ENCODE results near the gene SUSD6.
"Not testable (repeated sequence)": the region's sequence is repeated elsewhere in the genome, so short reads cannot be mapped to it uniquely, and the experiment has no call there.

Gene SUSD6

DNA sequence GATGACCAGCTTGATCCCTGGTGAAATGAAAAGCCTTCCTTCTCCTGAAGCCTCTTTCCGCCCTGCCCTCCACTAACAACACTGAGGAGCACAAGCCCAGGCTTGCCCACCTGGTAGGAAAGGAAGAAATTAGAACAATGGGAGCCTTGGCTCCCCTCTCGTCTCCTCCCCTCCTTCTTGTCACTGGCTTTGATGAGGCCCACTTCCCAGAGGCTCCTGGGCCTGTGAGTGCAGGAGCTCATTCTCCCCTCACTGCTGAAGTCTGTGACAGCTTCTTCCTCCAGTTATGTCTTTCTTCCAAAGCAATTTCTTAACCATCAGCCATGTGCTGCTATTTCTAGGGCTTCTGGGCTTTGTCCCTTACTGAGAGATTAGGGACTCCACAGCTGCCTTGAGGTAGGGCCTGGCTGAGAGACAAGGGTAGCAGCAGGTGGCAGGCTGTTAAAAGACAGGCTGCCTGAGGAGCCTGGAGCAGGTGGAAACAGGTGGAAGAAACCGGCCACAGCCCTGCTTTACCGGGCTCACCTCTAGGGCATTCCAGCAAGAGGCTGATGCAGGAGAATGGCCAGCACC lies 101.9 kb downstream of the SUSD6 start:
- DNase-seq (ENCODE audit: low read depth in 2 of 2), result no peak

DNA sequence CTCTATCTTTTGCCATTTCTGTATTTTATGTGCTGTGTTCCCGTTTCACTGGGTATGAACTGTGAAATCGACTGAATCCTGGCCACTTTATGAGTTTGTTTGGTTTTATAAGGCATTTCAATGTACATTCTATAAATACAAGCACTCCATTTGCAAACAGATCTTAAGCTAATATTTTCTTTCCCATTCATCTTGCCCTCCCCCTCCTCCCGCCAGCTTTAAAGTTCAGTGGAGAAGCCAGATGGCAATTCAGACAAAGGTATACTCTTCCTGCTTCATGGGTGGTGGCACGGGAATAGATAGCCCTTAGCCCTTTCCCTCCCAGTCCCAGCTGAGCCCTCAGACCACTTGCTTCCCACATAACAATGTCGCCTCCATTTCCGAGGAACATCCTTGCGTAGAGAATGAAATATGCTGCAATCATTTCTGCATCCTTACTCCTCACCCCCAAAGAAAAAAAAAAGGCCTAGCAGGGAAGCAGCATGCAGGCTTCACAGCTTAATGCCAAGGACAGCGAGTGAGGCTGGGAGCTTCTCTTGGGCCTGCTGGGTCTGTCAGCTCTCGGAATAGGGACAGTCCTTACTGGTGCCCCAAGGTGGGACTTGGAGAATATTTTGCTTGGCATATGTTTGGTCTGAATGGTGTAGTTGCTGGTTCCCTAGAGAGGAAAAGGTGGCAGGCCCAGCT lies 102.7 kb downstream of the SUSD6 start:
- no peak for DNase-seq (ENCODE audit: low read depth in 2 of 2)

GRCh38 chr14:69715725-69716477 lies 104.5 kb downstream of the SUSD6 start:
- DNase-seq (ENCODE audit: low read depth in 2 of 2), result no peak

DNA sequence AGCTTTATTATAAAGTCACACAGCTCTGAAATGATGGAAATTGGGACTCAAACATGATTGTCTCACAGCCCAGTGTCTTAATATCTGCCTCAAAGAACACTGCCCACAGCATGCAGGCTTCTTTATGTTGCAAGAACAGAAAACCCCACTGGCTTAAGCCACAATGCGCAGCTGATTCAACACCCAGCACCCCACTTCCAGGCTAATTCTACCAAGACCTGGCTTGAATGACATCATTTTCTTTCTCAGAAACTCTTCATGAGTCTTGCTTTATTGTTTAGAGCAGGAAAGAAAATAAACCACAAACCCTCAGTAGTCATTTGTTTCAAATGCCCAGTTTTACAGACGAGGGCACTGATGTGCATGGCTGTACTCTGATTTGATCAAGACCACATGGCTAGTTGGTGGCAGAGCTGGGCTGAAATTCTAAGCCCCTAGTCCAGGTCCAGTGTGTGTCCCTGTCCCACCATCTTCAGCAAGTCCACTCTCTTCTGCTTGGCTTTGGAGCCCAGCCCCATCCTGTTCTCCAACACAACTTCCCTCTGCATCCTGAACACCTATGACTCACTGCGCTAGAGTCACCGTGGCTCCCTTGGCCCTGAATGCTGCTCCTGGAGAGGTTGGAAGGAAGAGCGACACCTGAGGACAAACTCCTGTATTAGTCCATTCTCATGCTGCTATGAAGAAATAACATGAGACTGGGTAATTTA lies 105.2 kb downstream of the SUSD6 start:
- DNase-seq (ENCODE audit: low read depth in 2 of 2), result no peak

GRCh38 chr14:69718614-69719013 lies 107.2 kb downstream of the SUSD6 start:
- DNase-seq (ENCODE audit: low read depth in 2 of 2), result not testable (repeated sequence)

GRCh38 chr14:69719501-69719951 lies 108.1 kb downstream of the SUSD6 start:
- no peak for DNase-seq (ENCODE audit: low read depth in 2 of 2)

DNA sequence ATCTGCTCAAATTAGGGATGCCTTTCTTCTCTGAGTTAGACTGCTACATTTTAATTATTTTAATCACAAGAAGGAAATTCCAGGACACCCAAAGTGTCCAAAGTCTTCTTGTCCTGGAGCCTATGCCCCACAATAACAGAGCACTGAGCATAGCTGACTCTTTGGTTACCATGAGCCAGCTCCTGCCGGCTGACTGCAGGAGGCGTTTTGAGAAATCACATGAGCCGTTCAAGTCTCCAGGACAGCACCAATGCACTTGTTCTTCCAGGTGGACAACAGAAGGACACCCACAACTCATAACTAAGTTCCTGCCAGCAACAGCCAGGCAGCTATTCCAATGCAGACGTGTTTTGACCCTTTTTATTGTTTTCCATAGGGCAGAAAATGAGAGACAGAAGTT lies 109.5 kb downstream of the SUSD6 start:
- DNase-seq (ENCODE audit: low read depth in 2 of 2), result no peak

DNA sequence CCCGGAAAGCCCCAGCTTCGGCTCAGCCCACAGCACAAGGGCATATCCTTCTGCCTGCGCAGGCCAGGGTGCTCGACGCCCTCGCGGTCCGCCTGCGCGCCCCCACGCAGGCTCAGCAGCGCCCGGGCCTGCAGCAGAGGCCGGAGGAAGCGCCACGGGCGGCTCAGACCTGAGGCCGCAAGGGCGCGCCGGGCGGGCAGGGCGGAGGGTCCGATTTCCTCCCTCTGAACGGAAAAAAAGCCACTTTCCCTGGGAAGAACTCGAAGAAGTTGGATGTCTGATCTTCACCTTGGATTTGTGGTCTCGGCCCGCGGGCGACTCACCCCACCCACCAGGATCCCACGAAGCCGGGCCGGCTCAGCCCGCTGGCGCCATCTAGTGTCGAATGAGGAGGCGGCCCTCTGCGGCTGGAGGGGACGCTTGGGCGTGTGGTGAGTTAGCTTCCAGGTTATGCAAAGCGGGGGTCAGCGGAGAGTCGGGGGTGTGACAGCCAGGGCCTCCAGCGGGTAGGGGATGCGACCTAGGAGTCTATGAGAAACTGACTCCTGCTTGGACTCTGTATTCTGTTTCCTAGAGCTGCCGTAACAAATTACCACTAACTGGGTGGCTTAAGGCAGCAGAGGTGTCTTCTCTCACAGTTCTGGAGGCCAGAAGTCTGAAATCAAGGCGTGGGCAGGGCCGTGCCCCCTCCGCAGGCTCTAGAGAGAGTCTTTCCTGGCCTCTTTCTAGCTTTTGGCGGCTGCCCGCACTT lies 115.5 kb downstream of the SUSD6 start:
- peak; percentile 79 to 82 for DNase-seq (ENCODE audit: low read depth in 2 of 2)

DNA sequence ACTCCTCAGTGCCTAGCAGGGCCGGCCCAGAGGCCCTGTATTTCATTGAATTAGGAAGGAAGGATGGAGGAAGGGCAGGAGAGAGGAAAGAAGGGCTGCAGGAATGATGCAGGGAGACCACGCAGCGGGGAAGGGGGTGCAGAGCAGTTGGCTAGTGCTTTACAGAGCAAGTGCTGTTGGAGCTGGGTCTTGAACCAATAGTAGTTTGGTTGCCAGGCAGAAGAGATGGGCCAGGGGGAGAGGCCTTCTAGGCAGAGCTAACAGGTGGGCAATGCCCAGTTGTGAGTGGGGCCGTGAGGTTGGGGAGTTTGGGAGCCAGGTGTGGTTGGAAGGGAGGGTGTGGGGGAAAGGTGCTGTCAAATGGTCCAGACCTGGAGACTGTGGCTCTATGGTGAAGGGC lies 116.5 kb downstream of the SUSD6 start:
- no peak for DNase-seq (ENCODE audit: low read depth in 2 of 2)

DNA sequence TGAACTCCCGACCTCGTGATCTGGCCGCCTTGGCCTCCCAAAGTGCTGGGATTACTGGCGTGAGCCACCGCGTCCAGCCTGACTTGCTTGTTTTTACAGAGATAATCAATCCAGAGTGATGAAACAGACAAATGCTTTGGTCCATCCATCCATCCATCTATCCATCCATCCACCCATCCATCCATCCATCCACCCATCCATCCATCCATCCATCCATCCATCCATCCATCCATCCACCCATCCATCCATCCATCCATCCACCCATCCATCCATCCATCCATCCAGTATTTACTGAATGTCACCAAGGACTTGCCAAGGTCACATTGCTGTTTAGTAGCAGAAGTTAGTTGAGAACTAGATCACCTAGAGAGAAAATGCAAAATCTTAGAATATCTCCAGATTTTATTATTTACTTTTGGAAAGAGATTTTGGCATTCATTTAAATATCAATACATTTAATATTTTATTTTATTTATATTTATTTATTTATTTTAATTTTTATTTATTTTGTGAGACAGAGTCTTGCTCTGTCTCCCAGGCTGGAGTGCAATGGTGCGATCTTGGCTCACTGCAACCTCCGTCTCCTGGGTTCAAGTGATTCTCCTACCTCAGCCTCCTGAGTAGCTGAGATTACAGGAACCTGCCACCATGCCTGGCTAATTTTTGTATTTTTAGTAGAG lies 120.7 kb downstream of the SUSD6 start:
- DNase-seq (ENCODE audit: low read depth in 2 of 2), result not testable (repeated sequence)

GRCh38 chr14:69736405-69736804 lies 125.0 kb downstream of the SUSD6 start:
- not testable (repeated sequence) for DNase-seq (ENCODE audit: low read depth in 2 of 2)

DNA sequence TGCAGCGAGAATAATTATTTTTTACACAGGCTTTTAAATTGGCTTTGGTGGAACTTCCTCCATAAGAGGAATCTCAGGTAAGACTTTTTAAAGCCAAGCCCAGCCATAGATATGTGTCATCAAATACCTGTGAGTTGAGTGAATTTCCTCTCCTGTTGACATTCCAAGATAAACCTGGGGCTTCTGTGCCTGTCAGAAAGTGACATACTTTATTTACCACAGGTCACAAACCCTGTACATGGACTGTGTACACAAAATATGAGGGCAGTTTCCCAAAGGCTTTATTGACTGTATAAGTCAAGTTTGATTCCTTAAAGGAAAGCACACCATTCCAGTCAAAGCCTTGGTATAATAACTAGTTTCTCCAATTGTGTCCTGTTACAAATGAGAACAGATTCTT lies 129.7 kb downstream of the SUSD6 start:
- DNase-seq (ENCODE audit: low read depth in 2 of 2), result no peak

- no peak for DNase-seq (ENCODE audit: low read depth in 2 of 2)
Observed at GRCh38 chr14:69749956-69750355, 138.6 kb downstream of the SUSD6 start.

DNA sequence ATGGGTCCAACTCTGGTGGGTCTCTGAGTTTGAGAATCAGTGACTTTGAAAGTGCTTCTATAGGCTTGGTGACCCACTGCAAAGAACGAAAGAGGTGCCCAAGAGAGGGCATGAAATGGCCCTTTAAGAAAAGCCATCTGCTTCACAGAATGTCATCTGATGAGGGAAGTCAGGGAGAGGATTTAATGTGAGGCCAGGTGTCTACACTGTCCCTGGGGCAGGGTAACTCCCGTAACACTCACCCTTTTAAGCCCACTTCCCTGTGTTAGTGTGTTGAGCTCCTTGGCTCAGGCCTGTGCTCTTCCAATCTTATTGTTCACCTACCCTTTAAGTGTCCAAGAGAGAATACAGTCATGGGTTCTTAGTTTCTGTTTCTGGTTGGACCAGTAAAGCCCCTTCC lies 139.1 kb downstream of the SUSD6 start:
- no peak for DNase-seq (ENCODE audit: low read depth in 2 of 2)

- no peak for DNase-seq (ENCODE audit: low read depth in 2 of 2)
Observed at GRCh38 chr14:69752773-69753172, 141.4 kb downstream of the SUSD6 start.

- no peak for DNase-seq (ENCODE audit: low read depth in 2 of 2)
Observed at GRCh38 chr14:69753860-69754259, 142.5 kb downstream of the SUSD6 start.

DNA sequence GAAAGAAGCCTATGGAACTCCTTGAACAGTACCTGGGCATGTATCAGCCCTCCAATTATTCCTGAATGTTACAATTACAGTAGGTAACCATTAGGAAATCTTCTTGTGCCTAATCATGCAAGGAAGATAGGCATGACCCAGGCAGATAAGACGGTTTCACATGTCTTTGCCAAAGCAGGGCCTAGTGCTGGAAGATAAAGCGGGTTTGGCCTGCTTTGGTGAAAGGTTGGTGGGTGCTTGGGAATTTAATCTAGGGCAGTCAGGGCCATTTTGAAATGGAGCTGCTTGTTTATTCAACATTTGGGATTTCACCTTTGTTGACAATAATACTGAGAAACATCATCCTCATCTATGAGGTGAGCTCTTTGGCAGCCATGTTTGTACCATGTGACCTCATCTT lies 143.1 kb downstream of the SUSD6 start:
- no peak for DNase-seq (ENCODE audit: low read depth in 2 of 2)

GRCh38 chr14:69755296-69755695 lies 143.9 kb downstream of the SUSD6 start:
- no peak for DNase-seq (ENCODE audit: low read depth in 2 of 2)

GRCh38 chr14:69755784-69756183 lies 144.4 kb downstream of the SUSD6 start:
- no peak for DNase-seq (ENCODE audit: low read depth in 2 of 2)

- no peak for DNase-seq (ENCODE audit: low read depth in 2 of 2)
Observed at GRCh38 chr14:69756298-69756697, 144.9 kb downstream of the SUSD6 start.

DNA sequence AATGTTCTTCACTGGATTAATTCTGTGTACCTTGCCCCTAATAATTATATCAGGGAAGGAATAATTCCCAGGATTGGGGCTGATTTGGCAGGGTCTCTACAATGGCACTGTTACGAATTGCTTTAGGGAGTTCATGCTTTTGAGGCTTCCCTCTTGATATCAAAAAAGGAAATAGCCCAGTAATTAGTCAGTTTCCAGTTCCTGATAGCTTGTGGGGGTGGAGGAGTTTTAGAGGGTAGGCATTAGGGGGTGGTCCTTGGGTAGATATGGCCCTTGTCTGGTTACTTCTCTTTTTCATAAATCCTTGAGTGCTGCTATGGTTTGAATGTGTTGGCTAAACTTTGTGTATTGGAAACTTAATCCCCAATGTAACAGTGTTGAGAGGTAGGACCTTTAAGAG lies 149.4 kb downstream of the SUSD6 start:
- no peak for DNase-seq (ENCODE audit: low read depth in 2 of 2)

All from activated CD4-positive, alpha-beta T cell treated with anti-CD3 and anti-CD28 coated beads for 24 hours (primary cell).